HepG2 (cell line): ENCODE measurements around the gene P2RX3. TPM values are rescaled to one million over a fixed set of nuclear protein-coding genes. Genes with fewer than 3 reads are reported as not detected.

ENCODE experiments used
- ATAC-seq: fragments of 200-7000 bp; cut with Tn5 transposase; 3 replicates; pipeline ENCODE4 v1.9.1; 2020; ENCODE audit warnings: mild to moderate bottlenecking, moderate library complexity
- BruUV-seq: library from RNA; stranded (reverse); fragments of 400-500 nt; replicated peaks from 2 replicates; lab custom pipeline; 2021; lab: Mats Ljungman, UMichigan
- CTCF ChIA-PET: fragments of 300-600 bp; formaldehyde crosslinking; extraction: SDS; loops from one replicate; lab custom pipeline; 2021; ENCODE audit warnings: low total read pairs, inconsistent platforms, low intra/inter-chr PET ratio; lab: Yijun Ruan, JAX
- POLR2A ChIA-PET: fragments of 350-600 bp; sonication (Branson Sonifier 250); formaldehyde crosslinking; loops from one replicate; lab custom pipeline; 2020; ENCODE audit warnings: antibody characterized with exemption, inconsistent platforms; lab: Yijun Ruan, JAX
- DNase-seq: peaks from one replicate; pipeline ENCODE4 v3.0.0-alpha.2; 2015; ENCODE audit warnings: low spot score
- FAIRE-seq: peaks from 3 replicates; lab custom pipeline; 2011; peaks lifted over from hg19 to GRCh38; lab: Jason Lieb, UNC
- H2AFZ ChIP-seq: one replicate; pipeline ENCODE4 v1.6.1; 2011; ENCODE audit warnings: low read length, inconsistent platforms
- H3K27ac ChIP-seq: fragments of 300-600 bp; 3 replicates; pipeline ENCODE4 v1.8.0; 2011; ENCODE audit warnings: mixed run types, mild to moderate bottlenecking, mixed read lengths, low read length, inconsistent platforms; ENCODE audit not compliant: insufficient read depth; ENCODE audit errors: extremely low read length
- H3K27me3 ChIP-seq, 2 experiments: fragments of 200-600 bp in 1 of 2; 2 replicates in 1 of 2; 3 replicates in 1 of 2; pipeline versions ENCODE4 v1.6.0 to v1.8.0; 2011; ENCODE audit warnings: low read length in 2 of 2, mild to moderate bottlenecking in 2 of 2, moderate library complexity in 2 of 2, inconsistent platforms in 1 of 2; ENCODE audit not compliant: insufficient read depth in 2 of 2, control insufficient read depth in 1 of 2
- H3K36me3 ChIP-seq, 2 experiments: fragments of 200-600 bp in 1 of 2; replicated peaks in 1 of 2; 2 replicates in 1 of 2; 3 replicates in 1 of 2; pipeline versions ENCODE4 v1.5.1 to v1.8.0; 2011; ENCODE audit warnings: low read length in 2 of 2, inconsistent platforms in 1 of 2; ENCODE audit not compliant: insufficient read depth in 2 of 2, control insufficient read depth in 1 of 2
- H3K4me1 ChIP-seq: 2 replicates; pipeline ENCODE4 v1.5.1; 2012; ENCODE audit warnings: low read length, inconsistent platforms; ENCODE audit not compliant: insufficient read depth
- H3K4me2 ChIP-seq: 2 replicates; pipeline ENCODE4 v1.6.0; 2011; ENCODE audit warnings: low read depth, low read length, inconsistent platforms
- H3K4me3 ChIP-seq, 3 experiments: fragments of 200-600 bp in 1 of 3; sonication (generic), shearing (Covaris generic) in 1 of 3; replicated peaks in 1 of 3; 2 replicates each; pipeline ENCODE4 v1.5.1; 2011 to 2016; ENCODE audit warnings: low read length in 3 of 3, inconsistent platforms in 2 of 3, low read depth in 2 of 3, mild to moderate bottlenecking in 2 of 3, control low read depth in 1 of 3, mixed read lengths in 1 of 3; ENCODE audit not compliant: insufficient read depth in 1 of 3
- H3K79me2 ChIP-seq: one replicate; pipeline ENCODE4 v1.6.1; 2011; ENCODE audit warnings: low read length, inconsistent platforms; ENCODE audit not compliant: insufficient read depth
- H3K9ac ChIP-seq: 2 replicates; pipeline ENCODE4 v1.6.0; 2011; ENCODE audit warnings: mild to moderate bottlenecking, low read depth, low read length, inconsistent platforms; ENCODE audit not compliant: insufficient read depth
- H3K9me3 ChIP-seq: 2 replicates; pipeline ENCODE4 v1.5.1; 2012; ENCODE audit warnings: mild to moderate bottlenecking, low read length
- H4K20me1 ChIP-seq: 2 replicates; pipeline ENCODE4 v1.6.0; 2011; ENCODE audit warnings: inconsistent platforms, mild to moderate bottlenecking, low read length, moderate library complexity; ENCODE audit not compliant: insufficient read depth
- CTCF ChIP-seq: sonication (generic); formaldehyde crosslinking; IDR thresholded peaks from 2 replicates; pipeline ENCODE4 v1.5.0; 2020; ENCODE audit warnings: mild to moderate bottlenecking, missing genetic modification reagents, moderate library complexity
- MATR3 ChIP-seq: sonication (generic); formaldehyde crosslinking; IDR thresholded peaks from 2 replicates; pipeline ENCODE4 v1.4.0; 2020; ENCODE audit warnings: missing genetic modification reagents
- SMC3 ChIP-seq: IDR thresholded peaks from 2 replicates; pipeline ENCODE4 v1.6.1; 2011; ENCODE audit warnings: low read length, improper control_type of control experiment
- STAG1 ChIP-seq: sonication (generic); formaldehyde crosslinking; IDR thresholded peaks from 2 replicates; pipeline ENCODE4 v1.4.0; 2020; ENCODE audit warnings: missing genetic modification reagents
- ZNF34 ChIP-seq: sonication (generic); formaldehyde crosslinking; IDR thresholded peaks from 2 replicates; pipeline ENCODE4 v1.4.0; 2020; ENCODE audit warnings: mild to moderate bottlenecking, missing genetic modification reagents, borderline replicate concordance
- ZNF770 ChIP-seq: sonication (generic); formaldehyde crosslinking; IDR thresholded peaks from 2 replicates; pipeline ENCODE4 v1.5.0; 2020; ENCODE audit warnings: mild to moderate bottlenecking, missing genetic modification reagents
- ZSCAN25 ChIP-seq: sonication (generic); formaldehyde crosslinking; IDR thresholded peaks from 2 replicates; pipeline ENCODE4 v1.8.0; 2022; ENCODE audit warnings: mild to moderate bottlenecking, missing genetic modification reagents
- WGBS: methylation state at CpG from one replicate; pipeline ENCODE4 v1.1.6; 2017; ENCODE audit warnings: low lambda C conversion rate; 5-methylcytosine and 5-hydroxymethylcytosine counted together
- in situ Hi-C: cut with HindIII; loops from 2 replicates; pipeline ENCODE4 v1.10.0; 2017; ENCODE audit warnings: low pct_unique_long_range_greater_than_20kb; ENCODE audit not compliant: extremely low pct_ligation_motif_present
- intact Hi-C: fragments of 100-400 bp; cut with micrococcal nuclease; formaldehyde crosslinking; loops from one replicate; pipeline ENCODE4 v1.10.0; 2022; ENCODE audit not compliant: unreplicated experiment
- polyA plus RNA-seq, 8 experiments: library from polyadenylated mRNA; depleted of rRNA in 3 of 8; stranded (reverse) in 7 of 8; unstranded in 1 of 8; fragments of >200 nt; fragmentation: Illumina TruSeq in 4 of 8; extraction: Trizol in 4 of 8; gene quantifications; 2 replicates each; pipeline versions ENCODE4 v1.2.1 to v1.2.3, GENCODE V29; 2011 to 2016; ENCODE audit warnings: low read depth in 4 of 8, missing spikeins in 1 of 8, mixed read lengths in 1 of 8; ENCODE audit not compliant: insufficient read depth in 1 of 8
- total RNA-seq, 5 experiments: library from RNA; depleted of rRNA; stranded (reverse); fragments of >200 nt; fragmentation: Illumina TruSeq; extraction: Trizol; gene quantifications; 2 replicates each; pipeline ENCODE4 v1.2.3, GENCODE V29; 2016; ENCODE audit warnings: low read depth in 1 of 5

Gene P2RX3
- total and polyA plus RNA-seq, 2 of the 13 experiments (the other 11 are each of a cell fraction or from before 2014, with no cell fraction given): 0.08 TPM; not detected in 1

GRCh38 chr11:57387289-57388030, 49.3 kb downstream of the P2RX3 start:
- Histone ChIP-seq H3K9me3 (no peaks in the 10 kb centered on the region), H3K27me3 (no peaks in the 10 kb centered on the region; a peak in 2 of 5 replicates), H3K36me3 (no peaks in the 10 kb centered on the region), H4K20me1 (no peaks in the 10 kb centered on the region), H3K79me2 (no peaks in the 10 kb centered on the region), H3K4me3 (no peak overlapping the region), H3K4me1 (no peaks in the 10 kb centered on the region), H3K4me2 (no peak overlapping the region), H2AFZ (no peak overlapping the region), H3K27ac (no peak overlapping the region), H3K9ac (no peak overlapping the region)
- no TSS peak for BruUV-seq
- peak; percentile 82 for ATAC-seq
- DNase-seq: no peak
- WGBS: 42% methylated on average over 14 of the region's 16 CpGs
- no peak for FAIRE-seq
- ChIA-PET POLR2A (no interaction called here), CTCF (no interaction called here)
- in situ Hi-C loops: loop anchor here (10.0 kb wide), 1 partner anchor 57 kb away; no protein-coding TSS in a partner anchor
- TF ChIP-seq ZSCAN25: peak; percentile 87
- peak; percentile 61 for TF ChIP-seq CTCF
- TF ChIP-seq STAG1: peak; percentile 63
- TF ChIP-seq ZNF770 (CRISPR knock-in tag): no peak
- TF ChIP-seq MATR3 (CRISPR knock-in tag): no peak
- peak; percentile 47; the same call in 1 of the 2 replicates for TF ChIP-seq SMC3
- no peak for TF ChIP-seq ZNF34 (CRISPR knock-in tag)
- intact Hi-C loops: no loop called here
